ENCODE results near the gene ZDHHC8.

The ZDHHC8 gene

GRCh38 chr22:20143883-20144665, 12.5 kb downstream of the ZDHHC8 start:
- H3K4me3 ChIP-seq (ENCODE audit: control insufficient read depth, low read depth, low read length) = no peak overlapping the region
- no peak for DNase-seq (ENCODE audit: low read depth)
- TF ChIP-seq, protein P1, sequence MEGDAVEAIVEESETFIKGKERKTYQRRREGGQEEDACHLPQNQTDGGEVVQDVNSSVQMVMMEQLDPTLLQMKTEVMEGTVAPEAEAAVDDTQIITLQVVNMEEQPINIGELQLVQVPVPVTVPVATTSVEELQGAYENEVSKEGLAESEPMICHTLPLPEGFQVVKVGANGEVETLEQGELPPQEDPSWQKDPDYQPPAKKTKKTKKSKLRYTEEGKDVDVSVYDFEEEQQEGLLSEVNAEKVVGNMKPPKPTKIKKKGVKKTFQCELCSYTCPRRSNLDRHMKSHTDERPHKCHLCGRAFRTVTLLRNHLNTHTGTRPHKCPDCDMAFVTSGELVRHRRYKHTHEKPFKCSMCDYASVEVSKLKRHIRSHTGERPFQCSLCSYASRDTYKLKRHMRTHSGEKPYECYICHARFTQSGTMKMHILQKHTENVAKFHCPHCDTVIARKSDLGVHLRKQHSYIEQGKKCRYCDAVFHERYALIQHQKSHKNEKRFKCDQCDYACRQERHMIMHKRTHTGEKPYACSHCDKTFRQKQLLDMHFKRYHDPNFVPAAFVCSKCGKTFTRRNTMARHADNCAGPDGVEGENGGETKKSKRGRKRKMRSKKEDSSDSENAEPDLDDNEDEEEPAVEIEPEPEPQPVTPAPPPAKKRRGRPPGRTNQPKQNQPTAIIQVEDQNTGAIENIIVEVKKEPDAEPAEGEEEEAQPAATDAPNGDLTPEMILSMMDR (conservative IDR thresholded peaks at IDR 0.05; ENCODE audit: control insufficient read depth, insufficient read depth, low read depth, low read length) = no peak

DNA sequence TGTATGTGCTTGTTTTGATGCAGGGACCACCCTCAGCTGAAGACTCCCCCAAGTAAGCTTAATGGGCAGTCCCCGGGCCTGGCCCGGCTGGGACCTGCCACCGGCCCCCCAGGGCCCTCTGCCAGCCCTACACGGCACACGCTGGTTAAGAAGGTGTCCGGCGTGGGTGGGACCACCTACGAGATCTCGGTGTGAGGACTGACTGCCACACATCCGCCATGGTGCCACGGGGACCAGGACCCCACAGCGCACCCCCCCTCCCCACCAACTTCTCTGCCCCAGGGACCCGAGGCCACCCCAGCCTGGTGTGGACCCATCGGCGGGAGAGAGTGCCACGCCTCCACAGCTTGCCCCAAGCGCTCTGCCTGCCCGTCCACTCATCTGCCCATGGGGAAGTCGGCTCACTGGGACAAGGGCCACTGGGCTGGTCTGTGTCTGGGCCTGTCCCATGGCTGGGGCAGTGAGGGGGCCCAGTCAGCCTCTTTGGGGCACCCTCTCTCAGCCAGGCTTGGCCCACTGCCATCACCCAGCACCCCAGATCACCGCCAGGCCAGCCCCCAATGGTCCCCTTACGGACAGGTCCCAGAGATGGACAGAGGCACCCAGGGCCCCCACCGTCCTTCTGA, 13.7 kb downstream of the ZDHHC8 start:
- H3K4me3 ChIP-seq (ENCODE audit: control insufficient read depth, low read depth, low read length) = no peak overlapping the region
- DNase-seq (ENCODE audit: low read depth) = no peak
- TF ChIP-seq, protein P1 (conservative IDR thresholded peaks at IDR 0.05; ENCODE audit: control insufficient read depth, insufficient read depth, low read depth, low read length) = no peak

DNA sequence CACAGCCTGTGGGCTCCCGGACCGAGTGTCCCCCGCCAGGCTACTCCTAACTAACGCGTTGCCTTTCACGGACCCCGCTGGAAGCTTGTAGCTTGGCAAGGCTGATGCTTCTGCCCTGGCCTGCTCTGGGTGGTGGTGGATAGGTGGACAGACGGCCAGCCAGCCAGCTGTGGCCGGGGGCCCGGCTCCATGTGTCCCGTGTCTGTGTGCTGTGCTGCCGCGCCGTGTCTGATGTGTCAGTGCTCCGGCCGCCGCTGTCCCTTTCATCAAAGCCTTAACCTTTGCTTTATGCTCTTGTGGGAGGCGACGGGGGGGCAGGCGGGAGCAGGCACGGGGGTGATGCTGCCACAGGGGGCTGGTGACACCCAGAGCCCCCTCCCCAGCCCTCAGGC, 14.2 kb downstream of the ZDHHC8 start:
- no peak for DNase-seq (ENCODE audit: low read depth)
- no peak overlapping the region for H3K4me3 ChIP-seq (ENCODE audit: control insufficient read depth, low read depth, low read length)
- TF ChIP-seq, protein P1 (conservative IDR thresholded peaks at IDR 0.05; ENCODE audit: control insufficient read depth, insufficient read depth, low read depth, low read length) = no peak

GRCh38 chr22:20146777-20147176, 15.2 kb downstream of the ZDHHC8 start:
- H3K4me3 ChIP-seq (ENCODE audit: control insufficient read depth, low read depth, low read length) = no peak overlapping the region
- no peak for DNase-seq (ENCODE audit: low read depth)
- TF ChIP-seq, protein P1 (conservative IDR thresholded peaks at IDR 0.05; ENCODE audit: control insufficient read depth, insufficient read depth, low read depth, low read length) = no peak

GRCh38 chr22:20147237-20147988, 15.8 kb downstream of the ZDHHC8 start:
- TF ChIP-seq, protein P1 (conservative IDR thresholded peaks at IDR 0.05; ENCODE audit: control insufficient read depth, insufficient read depth, low read depth, low read length) = no peak
- DNase-seq (ENCODE audit: low read depth) = no peak
- no peak overlapping the region for H3K4me3 ChIP-seq (ENCODE audit: control insufficient read depth, low read depth, low read length)

- no peak overlapping the region for H3K4me3 ChIP-seq (ENCODE audit: control insufficient read depth, low read depth, low read length)
- TF ChIP-seq, protein P1 (conservative IDR thresholded peaks at IDR 0.05; ENCODE audit: control insufficient read depth, insufficient read depth, low read depth, low read length) = no peak
- no peak for DNase-seq (ENCODE audit: low read depth)
Measured at GRCh38 chr22:20148414-20148813, 16.8 kb downstream of the ZDHHC8 start.
